MM.1S (cell line): Measurements from ENCODE around the gene CRY1.

ENCODE experiments used
- DNase-seq: peaks from one replicate; pipeline ENCODE4 v3.0.0-alpha.2; 2015
- H2AFZ ChIP-seq: fragments of 300-600 bp; sonication (generic); 2 replicates; pipeline ENCODE4 v1.6.0; 2016; ENCODE audit warnings: antibody characterized with exemption, low read length
- H3F3A ChIP-seq: fragments of 300-600 bp; sonication (generic); 2 replicates; pipeline ENCODE4 v1.6.1; 2016; ENCODE audit warnings: mild to moderate bottlenecking, antibody characterized with exemption, low read length, moderate library complexity, mixed read lengths; ENCODE audit not compliant: insufficient read depth
- H3K27ac ChIP-seq: fragments of 300-600 bp; sonication (generic); 2 replicates; pipeline ENCODE4 v1.5.1; 2016; ENCODE audit warnings: mild to moderate bottlenecking, low read length
- H3K27me3 ChIP-seq: fragments of 300-600 bp; sonication (generic); replicated peaks from 2 replicates; pipeline ENCODE4 v1.6.0; 2016; ENCODE audit warnings: low read length; ENCODE audit not compliant: insufficient read depth
- H3K36me3 ChIP-seq: fragments of 300-600 bp; sonication (generic); replicated peaks from 2 replicates; pipeline ENCODE4 v1.6.1; 2016; ENCODE audit warnings: mild to moderate bottlenecking, low read length, mixed read lengths; ENCODE audit not compliant: insufficient read depth
- H3K4me1 ChIP-seq: fragments of 300-600 bp; sonication (generic); 2 replicates; pipeline ENCODE4 v1.6.1; 2016; ENCODE audit warnings: low read length, mixed read lengths
- H3K4me2 ChIP-seq: fragments of 300-600 bp; sonication (generic); 2 replicates; pipeline ENCODE4 v1.6.0; 2016; ENCODE audit warnings: low read depth, low read length
- H3K4me3 ChIP-seq: fragments of 300-600 bp; sonication (generic); 2 replicates; pipeline ENCODE4 v1.5.1; 2016; ENCODE audit warnings: low read length, mixed read lengths
- H3K79me2 ChIP-seq: fragments of 300-600 bp; sonication (generic); 2 replicates; pipeline ENCODE4 v1.6.1; 2016; ENCODE audit warnings: mixed run types, low read length, mixed read lengths
- H3K9ac ChIP-seq: fragments of 300-600 bp; sonication (generic); 2 replicates; pipeline ENCODE4 v1.6.1; 2016; ENCODE audit warnings: low read length, mixed read lengths
- H3K9me2 ChIP-seq: fragments of 300-600 bp; sonication (generic); replicated peaks from 2 replicates; pipeline ENCODE4 v1.6.1; 2016; ENCODE audit warnings: mild to moderate bottlenecking, low read length, mixed read lengths; ENCODE audit not compliant: insufficient read depth
- H3K9me3 ChIP-seq: fragments of 300-600 bp; sonication (generic); replicated peaks from 2 replicates; pipeline ENCODE4 v1.6.1; 2016; ENCODE audit warnings: mild to moderate bottlenecking, low read length, mixed read lengths; ENCODE audit not compliant: insufficient read depth
- H4K20me1 ChIP-seq: fragments of 300-600 bp; sonication (generic); 2 replicates; pipeline ENCODE4 v1.6.1; 2016; ENCODE audit warnings: mild to moderate bottlenecking, low read length, moderate library complexity, mixed read lengths; ENCODE audit not compliant: insufficient read depth
- EZH2 ChIP-seq: fragments of 300-600 bp; sonication (generic); optimal IDR thresholded peaks from 2 replicates; pipeline ENCODE3; 2017; ENCODE audit warnings: low read depth, mild to moderate bottlenecking, antibody characterized with exemption, low read length, mixed read lengths
- EZH2phosphoT487 ChIP-seq: fragments of 300-600 bp; sonication (generic); IDR thresholded peaks from 2 replicates; pipeline ENCODE4 v1.6.1; 2018; ENCODE audit warnings: antibody characterized with exemption, low read length
- TF ChIP-seq, protein P1 (sequence below): fragments of 300-600 bp; sonication (generic); IDR thresholded peaks from 2 replicates; pipeline ENCODE4 v1.5.1; 2016; ENCODE audit warnings: antibody characterized with exemption, low read length, mixed read lengths

The CRY1 gene

GRCh38 chr12:107090711-107091110 is 2.6 kb downstream of the CRY1 start:
- Histone ChIP-seq H3K4me1 (peaks cover 17% of the 10 kb centered on the region), H3K4me3 (no peak overlapping the region), H3K27me3 (no peaks in the 10 kb centered on the region), H3K9me3 (no peaks in the 10 kb centered on the region), H3F3A (peaks cover 13% of the 10 kb centered on the region), H3K9ac (no peak overlapping the region), H3K36me3 (no peaks in the 10 kb centered on the region), H3K9me2 (no peaks in the 10 kb centered on the region), H3K27ac (no peak overlapping the region), H2AFZ (no peak overlapping the region), H3K79me2 (peaks cover 14% of the 10 kb centered on the region), H3K4me2 (no peak overlapping the region), H4K20me1 (no peaks in the 10 kb centered on the region)
- no peak for TF ChIP-seq EZH2phosphoT487
- TF ChIP-seq, protein P1, sequence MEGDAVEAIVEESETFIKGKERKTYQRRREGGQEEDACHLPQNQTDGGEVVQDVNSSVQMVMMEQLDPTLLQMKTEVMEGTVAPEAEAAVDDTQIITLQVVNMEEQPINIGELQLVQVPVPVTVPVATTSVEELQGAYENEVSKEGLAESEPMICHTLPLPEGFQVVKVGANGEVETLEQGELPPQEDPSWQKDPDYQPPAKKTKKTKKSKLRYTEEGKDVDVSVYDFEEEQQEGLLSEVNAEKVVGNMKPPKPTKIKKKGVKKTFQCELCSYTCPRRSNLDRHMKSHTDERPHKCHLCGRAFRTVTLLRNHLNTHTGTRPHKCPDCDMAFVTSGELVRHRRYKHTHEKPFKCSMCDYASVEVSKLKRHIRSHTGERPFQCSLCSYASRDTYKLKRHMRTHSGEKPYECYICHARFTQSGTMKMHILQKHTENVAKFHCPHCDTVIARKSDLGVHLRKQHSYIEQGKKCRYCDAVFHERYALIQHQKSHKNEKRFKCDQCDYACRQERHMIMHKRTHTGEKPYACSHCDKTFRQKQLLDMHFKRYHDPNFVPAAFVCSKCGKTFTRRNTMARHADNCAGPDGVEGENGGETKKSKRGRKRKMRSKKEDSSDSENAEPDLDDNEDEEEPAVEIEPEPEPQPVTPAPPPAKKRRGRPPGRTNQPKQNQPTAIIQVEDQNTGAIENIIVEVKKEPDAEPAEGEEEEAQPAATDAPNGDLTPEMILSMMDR, result no peak
- TF ChIP-seq EZH2, result no peak
- DNase-seq, result no peak

- no peak for DNase-seq
- no peaks in the 10 kb centered on the region for H3K9me2 ChIP-seq
- TF ChIP-seq EZH2, result no peak
- no peak overlapping the region for H2AFZ ChIP-seq
- no peak overlapping the region for H3K4me3 ChIP-seq
- H3F3A ChIP-seq, result peaks cover 13% of the 10 kb centered on the region
- no peaks in the 10 kb centered on the region for H3K9me3 ChIP-seq
- no peaks in the 10 kb centered on the region for H4K20me1 ChIP-seq
- peaks cover 11% of the 10 kb centered on the region for H3K4me1 ChIP-seq
- no peaks in the 10 kb centered on the region for H3K27me3 ChIP-seq
- peaks cover 14% of the 10 kb centered on the region for H3K79me2 ChIP-seq
- H3K4me2 ChIP-seq, result no peak overlapping the region
- no peak overlapping the region for H3K9ac ChIP-seq
- H3K36me3 ChIP-seq, result no peaks in the 10 kb centered on the region
- H3K27ac ChIP-seq, result no peak overlapping the region
These were observed 4.4 kb downstream of the CRY1 start for GRCh38 chr12:107088912-107089311.

DNA sequence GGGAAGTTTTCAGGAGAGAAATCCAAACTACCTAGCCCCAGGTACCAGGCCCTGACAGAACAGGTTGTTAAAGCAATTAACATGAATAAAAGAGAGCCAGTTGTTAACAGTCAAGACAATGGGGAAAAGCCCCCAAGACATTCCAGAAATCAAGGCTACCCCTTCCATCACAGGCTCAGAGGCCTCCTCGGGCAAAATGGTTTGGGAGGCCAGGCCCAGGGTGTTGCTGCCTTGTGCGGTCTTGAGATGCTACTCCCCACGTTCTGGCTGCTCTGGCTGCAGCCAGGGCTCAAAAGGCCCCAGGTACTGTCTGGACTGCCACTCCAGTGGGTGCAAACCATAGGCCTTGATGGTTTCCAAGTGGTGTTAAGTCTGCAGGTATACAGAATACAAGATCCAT is 7.0 kb downstream of the CRY1 start:
- no peaks in the 10 kb centered on the region for H3K9me2 ChIP-seq
- no peak overlapping the region for H3K4me3 ChIP-seq
- no peaks in the 10 kb centered on the region for H3F3A ChIP-seq
- no peak overlapping the region for H3K27ac ChIP-seq
- no peaks in the 10 kb centered on the region for H3K36me3 ChIP-seq
- peaks cover 11% of the 10 kb centered on the region for H3K79me2 ChIP-seq
- no peak overlapping the region for H2AFZ ChIP-seq
- peaks cover 2% of the 10 kb centered on the region for H3K4me1 ChIP-seq
- no peak overlapping the region for H3K9ac ChIP-seq
- no peaks in the 10 kb centered on the region for H3K27me3 ChIP-seq
- H3K9me3 ChIP-seq, result no peaks in the 10 kb centered on the region
- H4K20me1 ChIP-seq, result no peaks in the 10 kb centered on the region
- no peak overlapping the region for H3K4me2 ChIP-seq
- DNase-seq, result no peak
- TF ChIP-seq, protein P1, result no peak
- TF ChIP-seq EZH2phosphoT487 (no peak), EZH2 (no peak)

GRCh38 chr12:107081778-107082177 is 11.6 kb downstream of the CRY1 start:
- Histone ChIP-seq H3K27ac (no peak overlapping the region), H2AFZ (no peak overlapping the region), H3K9me2 (no peaks in the 10 kb centered on the region), H3K4me2 (no peak overlapping the region), H3K4me1 (no peaks in the 10 kb centered on the region), H3K79me2 (no peaks in the 10 kb centered on the region; the same call in 1 of the 2 replicates), H3F3A (no peaks in the 10 kb centered on the region), H3K9me3 (no peaks in the 10 kb centered on the region), H3K9ac (no peak overlapping the region), H3K4me3 (no peak overlapping the region), H4K20me1 (no peaks in the 10 kb centered on the region), H3K36me3 (no peaks in the 10 kb centered on the region), H3K27me3 (no peaks in the 10 kb centered on the region)
- DNase-seq, result no peak
- TF ChIP-seq, protein P1, result no peak
- TF ChIP-seq EZH2, result no peak
- TF ChIP-seq EZH2phosphoT487, result no peak
